Ascending aorta (tissue), 2 donors: ENCODE measurements around the gene RBM6. TPM values are rescaled to one million over a fixed set of nuclear protein-coding genes. Genes with fewer than 3 reads are reported as not detected.

ENCODE experiments used
- DNase-seq, 2 donors: peaks; one replicate each; pipeline ENCODE4 v3.0.0-alpha.2; 2019; ENCODE audit warnings: low spot score in 2 of 2
- H3K27ac ChIP-seq, 2 donors: fragments of 200-600 bp; sonication (generic); one replicate each; pipeline ENCODE4 v1.5.1; 2016 to 2017; ENCODE audit warnings: mild to moderate bottlenecking in 1 of 2
- H3K27me3 ChIP-seq: fragments of 200-600 bp; sonication (generic); one replicate; pipeline ENCODE4 v1.5.1; 2017
- H3K36me3 ChIP-seq, 2 donors: fragments of 200-600 bp; sonication (generic); one replicate each; pipeline ENCODE4 v1.5.1; 2016
- H3K4me1 ChIP-seq, 2 donors: fragments of 200-600 bp; sonication (generic); one replicate each; pipeline ENCODE4 v1.5.1; 2016 to 2017; ENCODE audit warnings: mild to moderate bottlenecking in 1 of 2
- H3K4me3 ChIP-seq, 2 donors: fragments of 200-600 bp; sonication (generic); one replicate each; pipeline ENCODE4 v1.5.1; 2016 to 2017; ENCODE audit warnings: mild to moderate bottlenecking in 1 of 2
- H3K9me3 ChIP-seq, 2 donors: fragments of 200-600 bp; sonication (generic); one replicate each; pipeline ENCODE4 v1.5.1; 2016
- CTCF ChIP-seq, 3 experiments: fragments of 200-600 bp in 2 of 3; fragments of 450-650 bp in 1 of 3; sonication (generic) in 2 of 3; IDR thresholded peaks; one replicate each; pipeline ENCODE4 v1.5.1; 2016 to 2019; ENCODE audit warnings: antibody characterized with exemption in 3 of 3, mild to moderate bottlenecking in 1 of 3, moderate library complexity in 1 of 3
- intact Hi-C: fragments of 100-400 bp; cut with DNase I; formaldehyde crosslinking; loops from one replicate; pipeline ENCODE4 v1.15.1; 2023
- total RNA-seq: library from RNA; depleted of rRNA; stranded (reverse); fragments of >200 nt; gene quantifications from one replicate; pipeline ENCODE4 v1.1.0, GENCODE V29; 2016

RBM6 gene
- total RNA-seq, 1 donor from 2014 or later, result 84.7 TPM

- H3K27ac ChIP-seq, result peak within 1 kb of the TSS; percentile 96 to 97
- H3K4me3 ChIP-seq, result peak within 1 kb of the TSS; percentile 88 to 91
- no peaks in the 10 kb centered on the region for H3K27me3 ChIP-seq
- peaks cover 2 to 21% of the 10 kb centered on the region in 2 donors for H3K4me1 ChIP-seq
- TF ChIP-seq CTCF (IDR thresholded peaks at IDR 0.05), result no peak
- intact Hi-C loops, result loop anchor here (5.0 kb wide), 1 partner anchor 287 kb away; the partner anchor contains the start of gene INKA1
- no peaks in the 10 kb centered on the region for H3K9me3 ChIP-seq
- DNase-seq, result peak; percentile 75 to 96
- peaks cover 29 to 35% of the 10 kb centered on the region in 2 donors for H3K36me3 ChIP-seq
Measured at GRCh38 chr3:50088725-50089608, 149.0 kb downstream of the RBM6 start, which contains the start of gene RBM5. TSS of gene RBM5 (plus strand) at chr3:50088919. CDS start at chr3:50090435, 1,516 bp downstream.

- H3K27ac ChIP-seq, result peak overlapping the region; percentile 96 to 97
- H3K4me1 ChIP-seq, result peaks cover 2 to 21% of the 10 kb centered on the region in 2 donors
- H3K4me3 ChIP-seq, result peak overlapping the region; percentile 88 to 91
- H3K36me3 ChIP-seq, result peaks cover 36 to 41% of the 10 kb centered on the region in 2 donors
- intact Hi-C loops, result loop anchor here (5.0 kb wide), 1 partner anchor 287 kb away; the partner anchor contains the start of gene INKA1
- DNase-seq, result no peak
- H3K27me3 ChIP-seq, result no peaks in the 10 kb centered on the region
- no peak for TF ChIP-seq CTCF (IDR thresholded peaks at IDR 0.05)
- no peaks in the 10 kb centered on the region for H3K9me3 ChIP-seq
Measured at GRCh38 chr3:50089609-50089945, 149.6 kb downstream of the RBM6 start.

- H3K9me3 ChIP-seq, result no peaks in the 10 kb centered on the region
- intact Hi-C loops, result no loop called here
- no peak for DNase-seq
- H3K36me3 ChIP-seq, result peaks cover 50 to 55% of the 10 kb centered on the region in 2 donors
- TF ChIP-seq CTCF (IDR thresholded peaks at IDR 0.05), result no peak
- H3K27me3 ChIP-seq, result no peaks in the 10 kb centered on the region
- peaks cover 2 to 25% of the 10 kb centered on the region in 2 donors for H3K4me1 ChIP-seq
- peak overlapping the region; percentile 88 to 91 for H3K4me3 ChIP-seq
- H3K27ac ChIP-seq, result no peak overlapping the region
Measured at GRCh38 chr3:50090984-50091383, 151.0 kb downstream of the RBM6 start.

- Histone ChIP-seq H3K9me3 (no peaks in the 10 kb centered on the region), H3K27me3 (no peaks in the 10 kb centered on the region), H3K36me3 (peaks cover 93 to 98% of the 10 kb centered on the region in 2 donors), H3K27ac (no peak overlapping the region), H3K4me1 (peaks cover 0 to 16% of the 10 kb centered on the region in 2 donors), H3K4me3 (no peak overlapping the region)
- TF ChIP-seq CTCF (IDR thresholded peaks at IDR 0.05), result no peak
- no peak for DNase-seq
- intact Hi-C loops, result no loop called here
Measured at GRCh38 chr3:50095352-50095998, 155.5 kb downstream of the RBM6 start.

- intact Hi-C loops, result no loop called here
Measured at GRCh38 chr3:50100386-50100785, 160.4 kb downstream of the RBM6 start.

More at GRCh38 chr3:50100386-50100785, 160.4 kb downstream of the RBM6 start:
- no peak for TF ChIP-seq CTCF (IDR thresholded peaks at IDR 0.05)
- H3K27ac ChIP-seq, result no peak overlapping the region
- peaks cover 96 to 98% of the 10 kb centered on the region in 2 donors for H3K36me3 ChIP-seq
- no peak for DNase-seq
- H3K4me1 ChIP-seq, result no peaks in the 10 kb centered on the region
- no peak overlapping the region for H3K4me3 ChIP-seq
- no peaks in the 10 kb centered on the region for H3K9me3 ChIP-seq
- no peaks in the 10 kb centered on the region for H3K27me3 ChIP-seq
